Measurements from ENCODE around the gene SAMD14. TPM values are rescaled to one million over a fixed set of nuclear protein-coding genes. Genes with fewer than 3 reads are reported as not detected.

SAMD14 gene
- total and polyA plus RNA-seq, 10 of the 15 experiments (the other 5 are each of a cell fraction or from before 2014, with no cell fraction given): 0.06 to 1.7 (median 0.25) TPM; not detected in 3

DNA sequence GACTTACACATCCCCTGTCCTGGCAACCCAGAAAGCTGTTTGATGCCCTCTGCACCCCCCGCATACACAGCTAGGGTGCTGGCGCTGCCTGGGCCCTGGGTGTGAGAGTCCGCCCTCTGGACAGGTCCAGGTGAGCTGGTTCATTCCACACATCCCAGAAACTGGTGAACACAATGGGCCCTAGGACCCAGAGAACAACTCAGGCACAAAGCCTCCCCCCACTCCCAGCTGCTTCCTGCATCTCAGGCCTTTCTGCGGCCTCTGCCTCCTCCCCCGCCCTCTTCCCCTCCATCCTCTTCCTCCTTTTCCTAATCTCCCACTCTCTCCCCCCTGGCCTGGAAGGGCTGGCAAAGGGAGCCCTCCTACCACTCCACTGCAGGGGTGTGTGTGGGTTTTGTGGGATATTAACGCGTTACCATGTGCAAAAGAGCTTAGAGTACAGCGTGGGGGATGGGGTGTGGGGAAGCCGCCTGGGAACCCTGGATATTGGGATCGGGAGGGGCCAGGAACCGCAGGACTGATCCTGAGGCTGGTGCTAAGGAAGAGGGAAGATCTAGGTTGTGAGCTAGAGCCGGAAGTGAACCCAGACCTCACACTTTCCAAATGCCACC is 22.1 kb upstream of the SAMD14 start (continued):
- no peak for TF ChIP-seq CBX5 (IDR thresholded peaks at IDR 0.05; ENCODE audit: low read depth)
- TF ChIP-seq POLR2A (IDR thresholded peaks at IDR 0.05; ENCODE audit: low read depth, low read length): peak; percentile 51; the same call in 1 of the 2 replicates
- peak; percentile 73; the same call in 1 of the 3 replicates for TF ChIP-seq POU2F2 (IDR thresholded peaks at IDR 0.05; ENCODE audit: borderline replicate concordance, low read depth, low read length)
- TF ChIP-seq, protein P1, sequence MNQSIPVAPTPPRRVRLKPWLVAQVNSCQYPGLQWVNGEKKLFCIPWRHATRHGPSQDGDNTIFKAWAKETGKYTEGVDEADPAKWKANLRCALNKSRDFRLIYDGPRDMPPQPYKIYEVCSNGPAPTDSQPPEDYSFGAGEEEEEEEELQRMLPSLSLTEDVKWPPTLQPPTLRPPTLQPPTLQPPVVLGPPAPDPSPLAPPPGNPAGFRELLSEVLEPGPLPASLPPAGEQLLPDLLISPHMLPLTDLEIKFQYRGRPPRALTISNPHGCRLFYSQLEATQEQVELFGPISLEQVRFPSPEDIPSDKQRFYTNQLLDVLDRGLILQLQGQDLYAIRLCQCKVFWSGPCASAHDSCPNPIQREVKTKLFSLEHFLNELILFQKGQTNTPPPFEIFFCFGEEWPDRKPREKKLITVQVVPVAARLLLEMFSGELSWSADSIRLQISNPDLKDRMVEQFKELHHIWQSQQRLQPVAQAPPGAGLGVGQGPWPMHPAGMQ (IDR thresholded peaks at IDR 0.05; ENCODE audit: borderline replicate concordance): no peak
- TF ChIP-seq, protein P2, sequence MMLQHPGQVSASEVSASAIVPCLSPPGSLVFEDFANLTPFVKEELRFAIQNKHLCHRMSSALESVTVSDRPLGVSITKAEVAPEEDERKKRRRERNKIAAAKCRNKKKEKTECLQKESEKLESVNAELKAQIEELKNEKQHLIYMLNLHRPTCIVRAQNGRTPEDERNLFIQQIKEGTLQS (IDR thresholded peaks at IDR 0.05; ENCODE audit: borderline replicate concordance, extremely low read depth, low read depth, low read length): no peak
- no peak for TF ChIP-seq POLR2AphosphoS2 (IDR thresholded peaks at IDR 0.05; ENCODE audit: low read depth, low read length)
- TF ChIP-seq BCL11A (IDR thresholded peaks at IDR 0.05; ENCODE audit: low read depth, low read length): 0 out of 2 replicates have a peak, but pooled peaks have one; percentile 47
- no peak for TF ChIP-seq MYC (IDR thresholded peaks at IDR 0.05; ENCODE audit: insufficient read depth, insufficient read length, insufficient replicate concordance, low read length, severe bottlenecking)
- no peak for TF ChIP-seq CBX3 (IDR thresholded peaks at IDR 0.05; ENCODE audit: borderline replicate concordance, low read depth)
- TF ChIP-seq ZNF217 (IDR thresholded peaks at IDR 0.05): peak; percentile 49; the same call in 1 of the 2 replicates
- no peak for TF ChIP-seq NFIC (IDR thresholded peaks at IDR 0.05; ENCODE audit: low read depth, low read length)
- peak; percentile 92 for TF ChIP-seq SP1 (IDR thresholded peaks at IDR 0.05; ENCODE audit: low read depth, low read length)
- peak; percentile 73 for TF ChIP-seq CHD2 (IDR thresholded peaks at IDR 0.05; ENCODE audit: borderline replicate concordance, low read depth, low read length)
- no peak for TF ChIP-seq NR2F1 (conservative IDR thresholded peaks at IDR 0.05)
- TF ChIP-seq, protein P3, sequence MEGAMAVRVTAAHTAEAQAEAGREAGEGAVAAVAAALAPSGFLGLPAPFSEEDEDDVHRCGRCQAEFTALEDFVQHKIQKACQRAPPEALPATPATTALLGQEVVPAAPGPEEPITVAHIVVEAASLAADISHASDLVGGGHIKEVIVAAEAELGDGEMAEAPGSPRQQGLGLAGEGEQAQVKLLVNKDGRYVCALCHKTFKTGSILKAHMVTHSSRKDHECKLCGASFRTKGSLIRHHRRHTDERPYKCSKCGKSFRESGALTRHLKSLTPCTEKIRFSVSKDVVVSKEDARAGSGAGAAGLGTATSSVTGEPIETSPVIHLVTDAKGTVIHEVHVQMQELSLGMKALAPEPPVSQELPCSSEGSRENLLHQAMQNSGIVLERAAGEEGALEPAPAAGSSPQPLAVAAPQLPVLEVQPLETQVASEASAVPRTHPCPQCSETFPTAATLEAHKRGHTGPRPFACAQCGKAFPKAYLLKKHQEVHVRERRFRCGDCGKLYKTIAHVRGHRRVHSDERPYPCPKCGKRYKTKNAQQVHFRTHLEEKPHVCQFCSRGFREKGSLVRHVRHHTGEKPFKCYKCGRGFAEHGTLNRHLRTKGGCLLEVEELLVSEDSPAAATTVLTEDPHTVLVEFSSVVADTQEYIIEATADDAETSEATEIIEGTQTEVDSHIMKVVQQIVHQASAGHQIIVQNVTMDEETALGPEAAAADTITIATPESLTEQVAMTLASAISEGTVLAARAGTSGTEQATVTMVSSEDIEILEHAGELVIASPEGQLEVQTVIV (IDR thresholded peaks at IDR 0.05; ENCODE audit: borderline replicate concordance, partially characterized antibody): peak; percentile 90
- no peak for TF ChIP-seq ZNF384 (IDR thresholded peaks at IDR 0.05; ENCODE audit: borderline replicate concordance, low read depth, low read length)
- TF ChIP-seq NR2C1 (IDR thresholded peaks at IDR 0.05): no peak
- TF ChIP-seq SMC3 (IDR thresholded peaks at IDR 0.05; ENCODE audit: borderline replicate concordance, low read length): no peak
- TF ChIP-seq, protein P4, sequence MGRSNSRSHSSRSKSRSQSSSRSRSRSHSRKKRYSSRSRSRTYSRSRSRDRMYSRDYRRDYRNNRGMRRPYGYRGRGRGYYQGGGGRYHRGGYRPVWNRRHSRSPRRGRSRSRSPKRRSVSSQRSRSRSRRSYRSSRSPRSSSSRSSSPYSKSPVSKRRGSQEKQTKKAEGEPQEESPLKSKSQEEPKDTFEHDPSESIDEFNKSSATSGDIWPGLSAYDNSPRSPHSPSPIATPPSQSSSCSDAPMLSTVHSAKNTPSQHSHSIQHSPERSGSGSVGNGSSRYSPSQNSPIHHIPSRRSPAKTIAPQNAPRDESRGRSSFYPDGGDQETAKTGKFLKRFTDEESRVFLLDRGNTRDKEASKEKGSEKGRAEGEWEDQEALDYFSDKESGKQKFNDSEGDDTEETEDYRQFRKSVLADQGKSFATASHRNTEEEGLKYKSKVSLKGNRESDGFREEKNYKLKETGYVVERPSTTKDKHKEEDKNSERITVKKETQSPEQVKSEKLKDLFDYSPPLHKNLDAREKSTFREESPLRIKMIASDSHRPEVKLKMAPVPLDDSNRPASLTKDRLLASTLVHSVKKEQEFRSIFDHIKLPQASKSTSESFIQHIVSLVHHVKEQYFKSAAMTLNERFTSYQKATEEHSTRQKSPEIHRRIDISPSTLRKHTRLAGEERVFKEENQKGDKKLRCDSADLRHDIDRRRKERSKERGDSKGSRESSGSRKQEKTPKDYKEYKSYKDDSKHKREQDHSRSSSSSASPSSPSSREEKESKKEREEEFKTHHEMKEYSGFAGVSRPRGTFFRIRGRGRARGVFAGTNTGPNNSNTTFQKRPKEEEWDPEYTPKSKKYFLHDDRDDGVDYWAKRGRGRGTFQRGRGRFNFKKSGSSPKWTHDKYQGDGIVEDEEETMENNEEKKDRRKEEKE (IDR thresholded peaks at IDR 0.05): no peak
- no peak for TF ChIP-seq RFX5 (IDR thresholded peaks at IDR 0.05; ENCODE audit: low read depth, low read length)
- TF ChIP-seq RCOR1 (conservative IDR thresholded peaks at IDR 0.05; ENCODE audit: low read depth, low read length): no peak
- no peak for TF ChIP-seq BRCA1 (IDR thresholded peaks at IDR 0.05; ENCODE audit: low read depth, low read length)
- TF ChIP-seq ZBED1 (IDR thresholded peaks at IDR 0.05; ENCODE audit: borderline replicate concordance): no peak
- TF ChIP-seq TAF1 (IDR thresholded peaks at IDR 0.05; ENCODE audit: borderline replicate concordance, low read depth, low read length): peak; percentile 24; the same call in 1 of the 2 replicates

Measured in GM12878 (cell line).